Measurements from ENCODE around the gene SIRT7.
A peak's percentile ranks its signal among the peaks of the same experiment; 100 is the strongest.

The SIRT7 gene, protein sequence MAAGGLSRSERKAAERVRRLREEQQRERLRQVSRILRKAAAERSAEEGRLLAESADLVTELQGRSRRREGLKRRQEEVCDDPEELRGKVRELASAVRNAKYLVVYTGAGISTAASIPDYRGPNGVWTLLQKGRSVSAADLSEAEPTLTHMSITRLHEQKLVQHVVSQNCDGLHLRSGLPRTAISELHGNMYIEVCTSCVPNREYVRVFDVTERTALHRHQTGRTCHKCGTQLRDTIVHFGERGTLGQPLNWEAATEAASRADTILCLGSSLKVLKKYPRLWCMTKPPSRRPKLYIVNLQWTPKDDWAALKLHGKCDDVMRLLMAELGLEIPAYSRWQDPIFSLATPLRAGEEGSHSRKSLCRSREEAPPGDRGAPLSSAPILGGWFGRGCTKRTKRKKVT

GRCh38 chr17:81917565-81918332 lies at the start of gene SIRT7:
SIRT7 (minus strand) TSS chr17:81918176; CDS start chr17:81918131, 45 bp downstream.
- DNase-seq (ENCODE audit: low spot score), result peak; percentile 57

DNA sequence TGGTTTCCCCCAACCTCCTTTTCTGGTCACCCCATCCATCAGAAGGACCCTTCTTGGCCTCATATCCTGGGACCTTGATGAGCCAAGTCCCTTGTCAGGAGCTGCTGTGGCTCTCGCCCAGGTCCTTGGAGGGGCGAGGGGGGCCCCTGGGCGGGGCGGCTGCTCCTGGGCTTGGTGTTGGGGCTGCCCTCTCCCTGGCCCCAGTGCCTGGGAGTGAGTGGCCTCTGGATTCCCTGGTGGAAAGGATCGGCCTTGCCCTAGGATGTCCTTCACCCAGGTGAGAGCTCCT lies 49.2 kb upstream of the SIRT7 start:
- DNase-seq (ENCODE audit: low spot score), result no peak

- no peak for DNase-seq (ENCODE audit: low spot score)
Observed at GRCh38 chr17:81966343-81967243, 48.6 kb upstream of the SIRT7 start.

- DNase-seq (ENCODE audit: low spot score), result no peak
Observed at GRCh38 chr17:81964081-81964849, 46.3 kb upstream of the SIRT7 start.

DNA sequence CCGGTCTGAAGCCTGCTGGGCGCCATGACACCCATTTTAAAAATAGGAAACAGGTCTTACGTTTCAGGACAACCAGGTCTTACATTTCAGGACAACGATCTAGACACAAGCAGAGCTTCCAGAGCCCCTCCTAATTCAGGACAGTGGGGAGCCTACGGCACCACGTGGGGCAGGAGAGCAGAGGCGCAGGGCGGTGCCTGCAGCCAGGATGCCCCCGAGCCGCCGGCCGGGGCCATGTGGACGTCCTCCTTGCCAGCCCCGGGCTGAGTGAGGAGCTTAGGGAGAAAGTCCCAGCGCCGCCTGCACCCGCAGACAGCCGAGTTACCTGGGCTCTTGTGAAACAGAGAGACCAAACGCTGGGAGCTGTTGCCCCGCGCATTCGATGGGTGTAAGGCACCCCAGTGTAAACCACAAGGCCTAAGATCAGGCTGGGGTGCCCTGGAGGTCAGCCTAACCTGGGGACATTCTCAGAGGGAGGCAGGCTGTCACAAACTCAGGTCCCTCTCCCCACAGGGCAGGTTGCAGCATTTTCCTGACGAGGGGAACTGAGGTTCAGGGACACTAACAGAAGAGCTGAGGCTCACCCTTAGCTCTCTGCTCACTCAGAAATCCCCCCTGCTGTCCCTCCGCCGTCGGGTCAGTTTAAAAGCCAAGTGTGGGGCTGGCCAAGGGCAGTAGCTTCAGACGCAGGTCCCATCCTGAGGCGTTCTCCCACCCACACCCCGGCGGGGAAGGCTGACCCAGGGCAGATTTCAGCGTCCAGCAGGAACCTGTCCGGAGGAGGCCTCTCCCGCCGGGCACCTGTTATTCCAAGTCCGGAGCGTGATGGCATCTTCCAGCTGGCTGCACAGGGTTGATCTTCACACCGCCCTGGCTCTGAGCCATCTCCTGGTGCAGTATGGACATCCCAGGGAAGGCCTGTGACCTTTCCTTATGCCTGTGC lies 44.8 kb upstream of the SIRT7 start:
- DNase-seq (ENCODE audit: low spot score), result no peak

- no peak for DNase-seq (ENCODE audit: low spot score)
Observed at GRCh38 chr17:81961521-81962498, 43.8 kb upstream of the SIRT7 start.

DNA sequence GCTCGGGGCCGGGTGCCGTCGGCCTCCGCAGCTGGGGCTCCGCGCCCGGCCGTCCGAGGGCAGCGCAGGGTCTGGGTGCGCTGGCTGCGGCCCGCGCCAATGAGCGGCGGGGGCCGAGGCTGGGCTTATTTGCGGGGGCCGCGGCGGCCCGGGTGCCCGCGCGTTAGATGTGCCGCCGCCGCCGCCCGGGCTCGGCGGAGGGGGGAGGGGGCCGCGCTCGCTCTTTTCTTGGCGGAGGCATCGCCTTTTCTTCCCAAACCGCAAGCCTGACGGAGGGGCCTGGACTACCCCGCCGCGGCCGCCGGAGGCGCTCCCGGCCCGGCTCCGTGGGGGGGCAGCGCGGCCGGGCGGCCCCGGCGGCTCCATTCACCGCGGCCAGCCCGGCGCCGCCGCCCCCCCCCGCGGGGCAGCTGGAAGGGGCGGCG lies 43.1 kb upstream of the SIRT7 start, which contains the start of gene NOTUM:
Gene NOTUM (minus strand): TSS at position 101 of the 425 bp plus-strand sequence. CDS start 278 bp downstream, outside the sequence.
- DNase-seq (ENCODE audit: low spot score), result no peak

GRCh38 chr17:81960130-81960958 lies 42.4 kb upstream of the SIRT7 start:
- no peak for DNase-seq (ENCODE audit: low spot score)

- peak; percentile 40 for DNase-seq (ENCODE audit: low spot score)
Observed at GRCh38 chr17:81959362-81960129, 41.6 kb upstream of the SIRT7 start.

GRCh38 chr17:81958633-81959342 lies 40.8 kb upstream of the SIRT7 start:
- DNase-seq (ENCODE audit: low spot score), result no peak

DNA sequence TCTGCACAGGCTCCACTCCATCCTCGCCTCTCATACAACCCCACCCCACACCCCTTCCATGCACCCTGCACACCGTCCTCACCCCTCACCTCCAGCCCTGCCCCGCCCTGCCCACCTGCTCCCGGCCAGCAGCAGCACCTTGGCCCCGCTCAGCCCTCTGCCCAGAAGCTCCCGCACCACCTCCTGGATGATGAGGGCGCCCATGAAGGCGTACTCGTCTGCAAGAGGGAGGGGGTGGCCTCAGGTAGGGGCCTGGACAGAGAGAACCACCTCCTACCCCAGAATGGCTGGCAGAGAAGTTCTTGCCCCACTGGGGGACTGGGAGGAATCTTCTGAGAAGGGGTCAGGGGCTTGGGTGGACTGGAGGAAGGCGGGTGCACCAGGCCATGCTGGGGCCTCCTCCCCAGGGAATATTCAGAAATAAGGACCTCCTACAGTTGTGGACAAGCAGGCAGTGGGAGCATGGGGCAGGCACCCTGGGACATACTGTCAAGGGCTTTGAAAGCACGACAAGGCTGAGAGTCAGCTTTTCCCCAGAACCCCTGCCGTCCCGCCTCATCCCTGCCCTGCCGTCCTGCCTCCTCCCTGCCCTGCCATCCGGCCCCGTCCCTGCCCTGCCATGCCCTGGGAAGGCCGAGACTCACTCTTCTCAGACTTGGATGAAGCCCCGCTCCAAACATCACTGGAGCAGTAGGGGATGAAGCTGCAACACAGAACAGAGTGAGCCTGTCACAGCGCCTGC lies 39.9 kb upstream of the SIRT7 start:
- DNase-seq (ENCODE audit: low spot score), result no peak

DNA sequence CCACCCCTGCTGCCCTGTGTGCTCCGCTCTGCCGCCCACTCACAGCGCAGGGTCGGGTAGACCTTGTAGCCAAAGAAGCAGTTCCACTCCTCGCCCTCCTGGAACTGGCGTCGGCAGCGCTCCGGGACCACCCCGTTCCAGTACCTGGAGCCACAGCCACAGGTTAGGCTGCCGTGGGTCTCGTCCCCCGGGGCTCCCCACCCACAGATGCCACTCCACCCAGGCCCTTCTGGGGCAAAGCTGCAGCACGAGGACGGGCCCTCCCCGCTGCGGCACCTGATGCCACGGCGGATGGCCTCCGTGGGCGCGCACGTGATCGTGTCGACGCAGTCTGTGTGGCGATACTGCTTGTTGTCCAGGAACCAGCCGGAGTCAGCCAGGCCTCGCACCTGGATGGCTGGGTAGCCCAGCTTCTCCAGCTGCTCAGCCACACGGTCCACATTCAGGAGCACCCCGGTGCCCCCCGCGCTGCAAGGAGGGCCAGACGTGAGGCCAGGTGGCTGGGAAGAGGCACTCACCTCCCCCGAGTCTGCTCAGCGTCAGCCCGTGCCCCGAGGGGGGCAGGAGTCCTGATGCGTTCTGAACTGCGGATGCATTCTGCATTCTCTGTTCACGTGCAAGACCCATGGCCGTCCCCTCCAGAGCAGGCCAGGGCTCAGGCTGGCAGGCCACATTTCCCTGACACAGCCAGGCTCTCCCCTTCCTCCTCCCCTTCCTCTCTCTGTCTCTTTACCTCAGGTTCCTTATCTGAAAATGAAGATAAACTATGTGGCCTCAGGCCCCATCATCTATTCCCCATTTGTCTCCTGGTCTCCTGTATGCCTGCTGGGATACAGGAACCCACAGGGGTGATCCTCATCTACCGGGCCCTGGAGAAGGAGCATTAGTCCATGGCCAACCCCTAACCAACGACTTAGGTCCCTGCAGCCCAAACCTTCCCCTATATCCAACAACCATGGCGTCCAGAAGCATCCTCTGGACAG lies 38.9 kb upstream of the SIRT7 start:
- no peak for DNase-seq (ENCODE audit: low spot score)

- DNase-seq (ENCODE audit: low spot score), result no peak
Observed at GRCh38 chr17:81955756-81956544, 38.0 kb upstream of the SIRT7 start.
